NOMO-1 treated with DMSO at 0.1 percent for 48 hours (cell line): Measurements from ENCODE around the gene ATP8A2.
A peak's percentile ranks its signal among the peaks of the same experiment; 100 is the strongest.
"Not testable (repeated sequence)": the region's sequence is repeated elsewhere in the genome, so short reads cannot be mapped to it uniquely, and the experiment has no call there.

Source experiments
- DNase-seq: peaks from one replicate; lab custom pipeline; 2025; ENCODE audit not compliant: unreplicated experiment; lab: John Stamatoyannopoulos, UW

The ATP8A2 gene

GRCh38 chr13:25371875-25372283 lies at the start of gene ATP8A2:
Gene ATP8A2 (plus strand): TSS chr13:25371974. CDS start chr13:25372213, 239 bp downstream.
- no peak for DNase-seq

DNA sequence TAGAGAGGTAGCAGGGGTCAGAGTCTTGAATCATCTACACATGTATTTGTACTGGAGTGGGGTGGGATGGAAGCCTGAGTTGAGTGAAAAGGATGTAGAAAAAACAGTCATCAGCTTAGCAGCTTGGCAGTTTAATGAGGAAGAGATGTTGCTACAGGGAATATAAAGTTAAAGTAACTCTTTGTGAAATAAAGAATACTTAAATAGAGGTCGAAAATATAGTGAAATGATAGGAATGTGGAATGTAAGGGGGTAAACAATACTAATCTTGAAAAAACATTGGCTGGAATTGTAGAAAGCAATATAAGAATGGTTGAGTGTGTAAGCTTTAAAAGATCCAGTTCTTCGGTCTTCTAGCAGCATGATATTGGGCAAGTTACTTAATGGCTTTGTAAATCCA lies 47.7 kb upstream of the ATP8A2 start:
- DNase-seq = no peak

DNA sequence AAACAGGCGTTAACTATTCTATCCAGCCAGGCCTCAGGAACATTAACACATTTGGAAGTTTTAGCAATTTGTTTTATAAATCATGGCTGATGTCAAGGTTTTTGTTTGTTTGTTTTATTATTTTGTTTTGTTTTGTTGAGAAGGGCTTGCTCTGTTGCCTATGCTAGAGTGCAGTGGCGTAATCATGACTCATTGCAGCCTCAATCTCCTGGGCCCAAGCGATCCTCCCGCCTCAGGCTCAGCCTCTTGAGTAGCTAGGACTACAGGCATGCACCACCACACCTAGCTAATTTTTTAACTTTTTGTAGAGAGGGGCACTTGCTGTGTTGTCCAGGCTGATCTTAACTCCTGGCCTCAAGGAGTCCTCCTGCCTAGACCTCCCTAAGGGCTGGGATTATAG lies 42.1 kb upstream of the ATP8A2 start:
- DNase-seq = no peak

DNA sequence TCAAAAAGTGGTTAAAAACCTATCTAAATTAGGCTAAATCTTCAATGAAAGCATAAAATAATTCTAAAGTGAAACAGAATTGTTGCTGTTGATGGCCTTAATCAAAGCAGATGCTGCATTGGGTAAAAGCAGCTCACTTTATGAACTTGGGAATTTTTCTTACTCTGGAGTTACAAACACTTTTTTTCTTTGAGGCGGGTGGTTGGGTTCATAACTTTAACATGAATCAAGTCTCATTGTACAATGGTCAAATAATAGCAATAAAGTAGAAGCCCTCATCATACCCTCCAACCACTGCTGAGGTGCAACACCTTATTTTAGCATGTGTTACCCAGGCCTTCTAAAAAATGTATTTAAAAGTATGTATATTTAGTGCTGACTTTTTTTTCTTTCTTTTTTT lies 41.2 kb upstream of the ATP8A2 start:
- DNase-seq = no peak

GRCh38 chr13:25335856-25336255 lies 35.9 kb upstream of the ATP8A2 start:
- DNase-seq = no peak

GRCh38 chr13:25345576-25345975 lies 26.2 kb upstream of the ATP8A2 start:
- DNase-seq = no peak

DNA sequence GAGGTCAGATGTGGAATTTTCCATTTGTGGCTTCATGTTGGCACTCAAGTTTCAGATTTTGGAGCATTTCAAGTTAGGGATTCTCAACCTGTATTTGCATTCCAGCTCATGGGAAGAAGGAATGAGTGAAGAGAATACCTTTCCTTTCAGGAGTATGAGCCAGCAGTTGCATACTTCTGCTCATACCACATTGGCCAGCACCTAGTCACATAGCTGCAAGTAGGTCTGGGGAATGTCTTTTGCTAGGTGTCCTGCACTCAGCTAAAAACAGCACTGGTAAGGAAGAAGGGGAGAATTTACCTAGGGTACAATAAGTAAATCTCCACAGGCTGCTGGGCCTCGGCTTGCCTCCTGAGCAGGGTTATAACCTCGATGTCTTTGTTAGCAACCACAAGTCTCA lies 24.6 kb upstream of the ATP8A2 start:
- no peak for DNase-seq

DNA sequence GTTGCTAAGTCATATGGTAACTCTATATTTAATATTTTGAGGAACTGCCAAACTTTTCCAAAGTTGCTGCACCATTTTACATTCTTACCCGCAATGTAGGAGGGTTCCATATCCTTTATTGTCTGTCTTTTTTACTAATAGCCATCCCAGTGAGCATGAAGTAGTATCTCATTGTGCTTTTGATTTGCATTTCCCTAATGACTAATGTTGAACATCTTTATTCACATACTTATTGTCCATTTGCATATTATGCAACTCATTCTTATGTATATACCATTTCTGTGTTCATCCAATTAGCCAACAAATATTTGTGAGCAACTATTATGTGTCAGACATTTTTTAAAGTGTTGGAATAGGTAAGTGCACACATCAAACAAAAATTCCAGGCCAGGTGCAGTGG lies 20.4 kb upstream of the ATP8A2 start:
- no peak for DNase-seq

GRCh38 chr13:25352230-25352629 lies 19.5 kb upstream of the ATP8A2 start:
- DNase-seq = no peak

DNA sequence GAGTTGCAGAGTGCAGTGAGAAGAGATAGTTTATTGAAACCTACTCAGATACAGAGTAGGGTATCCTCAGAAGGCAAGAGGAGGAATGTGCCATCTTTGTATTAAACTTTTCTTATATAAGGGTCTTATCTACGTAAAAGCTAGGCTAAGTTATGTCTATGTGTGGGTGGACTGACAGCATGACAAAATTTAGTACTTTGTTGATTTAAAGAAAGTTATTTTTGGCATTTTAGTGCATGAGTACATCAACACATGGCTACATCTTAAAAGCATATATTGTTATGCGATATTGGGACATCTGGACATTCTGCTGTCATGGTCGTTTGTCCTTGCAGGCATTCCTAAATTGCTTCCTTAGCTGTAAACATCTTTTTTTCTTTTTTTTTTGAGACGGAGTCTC lies 19.0 kb upstream of the ATP8A2 start:
- DNase-seq = no peak

DNA sequence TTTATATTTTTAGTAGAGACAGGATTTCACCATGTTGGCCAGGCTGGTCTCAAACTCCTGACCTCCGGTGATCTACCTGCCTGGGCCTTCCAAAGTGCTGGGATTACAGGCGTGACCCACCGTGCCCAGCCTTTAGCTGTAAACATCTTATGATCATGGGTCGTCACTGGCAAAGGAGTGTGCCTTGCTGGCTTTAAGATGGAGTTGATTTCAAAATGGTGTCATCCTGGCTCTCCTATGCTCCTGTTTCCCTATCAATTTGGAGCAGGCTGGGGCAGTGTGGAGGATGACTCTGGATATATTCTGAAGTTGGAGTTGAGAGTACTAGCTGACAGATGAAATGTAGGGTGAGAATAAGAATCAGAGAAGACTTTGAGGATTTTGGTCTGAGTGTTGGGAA lies 18.4 kb upstream of the ATP8A2 start:
- DNase-seq = no peak

- no peak for DNase-seq
These were observed 17.4 kb upstream of the ATP8A2 start for GRCh38 chr13:25354377-25354776.

- DNase-seq = not testable (repeated sequence)
These were observed 11.3 kb upstream of the ATP8A2 start for GRCh38 chr13:25360443-25360842.

DNA sequence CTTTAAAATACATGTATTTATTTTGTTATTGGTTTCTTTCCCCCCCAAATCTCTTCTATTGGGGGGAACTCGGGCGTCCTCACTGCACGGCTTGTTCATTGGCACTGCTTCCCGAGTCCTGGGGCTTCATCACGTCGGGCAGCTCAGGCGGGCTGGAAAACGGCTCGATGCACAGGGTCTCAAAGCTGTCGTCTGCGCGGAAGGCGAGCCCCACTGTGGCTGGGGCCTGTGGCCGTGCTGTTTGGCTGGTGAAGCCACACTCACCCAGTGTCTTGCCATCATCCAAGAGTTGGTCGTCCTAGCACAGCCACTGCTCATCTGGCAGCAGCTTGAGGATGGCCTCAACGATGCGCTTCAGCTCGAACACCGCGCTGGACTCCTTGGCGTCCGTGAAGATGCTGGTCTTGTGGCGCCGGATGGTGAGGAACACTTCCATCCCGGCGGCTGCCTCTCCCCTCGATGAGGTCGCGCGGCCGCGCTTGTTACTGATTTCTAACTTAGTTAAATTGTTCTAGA lies 6.0 kb upstream of the ATP8A2 start:
- no peak for DNase-seq

DNA sequence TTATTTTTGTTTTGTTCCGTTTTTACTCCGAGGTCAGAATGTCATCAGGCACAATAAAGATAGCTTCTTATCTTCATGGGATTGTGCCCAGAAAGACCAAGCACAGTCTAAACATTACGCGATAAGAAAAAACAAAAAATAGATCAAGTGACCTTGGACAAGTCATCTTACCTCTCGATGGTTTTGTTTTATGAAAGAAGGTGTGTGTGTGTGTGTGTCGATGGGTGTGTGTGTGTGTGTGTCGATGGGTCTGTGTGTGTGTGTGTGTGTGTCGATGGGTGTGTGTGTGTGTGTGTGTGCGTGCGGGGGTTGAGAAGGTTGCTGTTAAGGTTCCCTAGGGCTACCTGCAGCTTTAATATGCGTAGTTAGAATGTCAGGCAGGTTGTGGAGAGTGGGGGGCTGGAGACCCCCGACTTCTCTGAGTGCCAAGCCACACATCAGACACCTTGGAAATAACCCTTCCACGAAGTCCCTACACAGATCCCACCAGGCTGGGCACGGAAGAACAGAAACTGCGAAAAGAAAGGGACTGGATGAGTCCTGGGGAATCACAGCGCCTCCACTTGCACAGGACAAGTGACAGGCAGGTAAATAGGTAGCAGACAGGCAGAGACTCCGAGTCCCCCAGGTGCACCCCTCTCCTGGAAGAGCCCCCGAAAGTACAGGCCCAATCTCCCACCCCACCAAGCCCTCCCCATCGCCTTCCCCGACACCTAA lies 458 bp upstream of the ATP8A2 start:
- no peak for DNase-seq

- no peak for DNase-seq
These were observed 709 bp downstream of the ATP8A2 start for GRCh38 chr13:25372284-25373081.

DNA sequence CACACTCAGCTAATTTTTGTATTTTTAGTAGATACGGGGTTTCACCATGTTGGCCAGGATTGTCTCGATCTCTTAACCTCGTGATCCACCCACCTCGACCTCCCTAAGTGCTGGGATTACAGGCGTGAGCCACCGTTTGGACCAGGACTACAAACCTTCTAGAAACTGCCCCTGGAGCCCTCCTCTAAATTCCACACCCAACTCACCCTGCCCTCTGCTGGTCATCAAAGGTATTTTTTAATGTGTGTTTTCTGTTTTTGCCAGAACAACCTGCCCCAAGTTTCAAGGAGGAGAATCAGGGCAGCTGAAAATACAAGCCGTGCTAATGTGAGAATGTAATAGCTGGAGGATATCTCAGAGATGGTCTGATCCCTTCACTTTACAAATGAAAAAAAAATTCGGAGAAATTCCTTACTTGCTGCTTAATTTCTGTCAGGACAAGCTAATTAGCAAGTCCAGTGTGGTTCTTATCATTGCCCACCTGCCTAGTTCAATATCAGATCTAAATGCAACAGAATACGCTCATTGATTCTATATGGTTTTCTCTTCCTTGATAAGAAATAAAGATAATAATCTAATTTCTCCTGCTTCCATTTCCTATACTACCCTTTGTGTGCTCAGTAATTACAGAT lies 4.1 kb downstream of the ATP8A2 start:
- peak; percentile 49 for DNase-seq

DNA sequence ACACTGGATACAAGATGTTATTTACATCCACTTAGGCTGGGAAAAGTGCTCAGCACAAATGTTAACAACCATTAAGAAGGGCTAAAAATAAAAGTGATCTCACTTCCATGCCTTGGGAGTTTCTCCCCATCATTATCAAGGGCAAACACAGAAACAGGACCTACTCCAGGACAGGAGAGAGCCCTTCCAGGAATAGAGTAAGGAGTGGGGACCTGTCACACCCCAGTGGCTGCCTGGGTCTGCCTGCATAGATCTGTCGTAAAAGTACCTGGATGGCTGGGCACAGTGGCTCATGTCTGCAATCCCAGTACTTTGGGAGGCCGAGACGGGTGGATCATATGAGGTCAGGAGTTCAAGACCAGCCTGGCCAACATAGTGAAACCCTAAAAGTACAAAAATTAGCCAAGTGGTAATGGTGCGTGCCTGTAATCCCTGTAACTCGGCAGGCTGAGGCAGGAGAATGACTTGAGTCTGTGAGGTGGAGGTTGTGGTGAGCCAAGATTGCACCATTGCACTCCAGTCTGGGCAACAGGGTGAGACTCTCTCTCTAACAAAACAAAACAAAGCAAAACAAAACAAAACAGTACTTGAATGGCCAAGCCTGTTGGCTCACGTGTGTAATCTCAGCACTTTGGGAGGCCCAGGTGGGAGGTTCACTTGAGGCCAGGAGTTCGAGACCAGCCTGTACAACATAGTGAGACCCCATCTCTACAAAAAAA lies 5.6 kb downstream of the ATP8A2 start:
- DNase-seq = no peak

- no peak for DNase-seq
These were observed 6.8 kb downstream of the ATP8A2 start for GRCh38 chr13:25378528-25378927.

- DNase-seq = no peak
These were observed 7.2 kb downstream of the ATP8A2 start for GRCh38 chr13:25379011-25379410.

DNA sequence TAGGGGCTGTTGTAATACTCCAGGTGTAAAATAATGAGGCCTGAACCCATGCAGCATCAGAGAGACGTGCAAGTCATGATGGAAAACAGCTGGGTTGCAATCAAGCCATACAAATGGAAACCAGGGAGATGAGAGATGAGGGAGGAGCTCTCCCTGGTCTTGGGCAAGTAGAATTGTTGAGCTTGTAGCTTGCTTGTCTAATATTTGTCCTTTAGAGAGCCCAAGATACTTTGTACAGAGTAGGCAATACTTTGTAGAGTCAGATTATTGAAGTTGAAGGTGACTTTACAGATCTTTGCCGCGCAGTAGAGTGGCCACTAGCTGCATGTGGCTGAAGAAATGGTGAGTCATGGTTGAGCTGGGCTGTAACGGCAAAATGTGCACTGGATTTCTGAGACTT lies 8.3 kb downstream of the ATP8A2 start:
- DNase-seq = no peak
